ENCODE results near the gene RPTOR.

Gene RPTOR

DNA sequence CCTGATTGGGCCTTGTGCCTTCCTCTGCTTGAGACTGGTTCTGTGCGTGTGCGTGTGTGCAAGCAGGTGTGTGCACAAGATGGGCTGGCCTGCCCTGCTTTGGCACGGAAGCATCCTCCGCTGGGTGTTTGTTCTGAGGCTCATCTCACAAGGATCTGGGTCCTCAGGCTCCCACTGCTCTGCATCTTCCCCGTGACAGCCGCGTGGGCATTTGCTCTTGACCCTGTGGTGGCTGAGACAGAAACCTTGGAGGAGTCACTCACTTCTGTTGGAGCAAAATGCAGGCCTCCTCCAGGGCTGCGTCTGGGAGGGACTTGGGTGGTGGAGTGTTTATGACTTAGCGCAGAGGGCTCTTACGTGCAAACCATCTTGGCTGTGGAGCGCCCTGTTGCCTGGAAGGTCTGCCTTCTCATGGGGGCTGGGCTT is 119.2 kb downstream of the RPTOR start:
- Histone ChIP-seq H3K27me3 (replicated peaks; ENCODE audit: control insufficient read depth, insufficient read depth, low read length, poor library complexity, severe bottlenecking) (no peaks in the 10 kb centered on the region), H3K9me3 (ENCODE audit: control insufficient read depth, low read length) (no peaks in the 10 kb centered on the region), H3K4me1 (ENCODE audit: control insufficient read depth, insufficient read depth, low read length, poor library complexity, severe bottlenecking) (peaks cover 48% of the 10 kb centered on the region), H3K4me3 (ENCODE audit: insufficient read depth, low read depth, low read length, poor library complexity, severe bottlenecking) (peak overlapping the region; percentile 14), H3K36me3 (ENCODE audit: control insufficient read depth, insufficient read depth, low read length) (no peaks in the 10 kb centered on the region), H3K27ac (ENCODE audit: insufficient read depth, low read length, poor library complexity, severe bottlenecking) (peak overlapping the region; percentile 76)
- DNase-seq: no peak

DNA sequence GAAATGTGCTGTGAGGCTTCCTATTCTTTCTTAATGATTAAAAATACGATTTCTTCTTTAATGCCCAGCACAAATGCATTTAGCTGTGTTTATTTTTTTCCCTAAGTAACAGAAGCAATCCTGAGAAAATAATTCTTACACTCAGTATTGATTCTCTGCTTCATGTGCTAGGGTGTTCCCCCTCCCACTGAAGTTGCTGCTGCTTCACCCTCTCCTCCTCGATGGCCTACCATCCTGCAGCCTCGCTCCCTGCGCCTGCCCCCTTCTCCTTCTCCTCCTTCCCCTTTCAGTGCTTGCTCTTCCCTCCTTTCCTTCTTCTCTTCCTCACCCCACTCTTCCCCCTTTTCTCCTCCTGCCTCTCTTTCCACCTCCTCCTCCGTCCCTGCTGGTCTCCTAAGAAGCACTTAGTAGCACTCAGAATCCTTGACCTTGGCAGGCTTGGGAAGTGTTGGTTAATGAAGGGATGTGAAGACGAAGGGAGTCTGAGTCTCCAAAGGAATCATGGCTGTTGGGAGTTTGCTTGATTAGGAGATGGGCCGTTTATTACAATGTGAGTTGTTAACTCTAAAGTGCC is 119.7 kb downstream of the RPTOR start:
- H3K9me3 ChIP-seq (ENCODE audit: control insufficient read depth, low read length): no peaks in the 10 kb centered on the region
- H3K27ac ChIP-seq (ENCODE audit: insufficient read depth, low read length, poor library complexity, severe bottlenecking): peak overlapping the region; percentile 76
- peaks cover 48% of the 10 kb centered on the region for H3K4me1 ChIP-seq (ENCODE audit: control insufficient read depth, insufficient read depth, low read length, poor library complexity, severe bottlenecking)
- no peak for DNase-seq
- H3K27me3 ChIP-seq (replicated peaks; ENCODE audit: control insufficient read depth, insufficient read depth, low read length, poor library complexity, severe bottlenecking): no peaks in the 10 kb centered on the region
- no peak overlapping the region for H3K4me3 ChIP-seq (ENCODE audit: insufficient read depth, low read depth, low read length, poor library complexity, severe bottlenecking)
- H3K36me3 ChIP-seq (ENCODE audit: control insufficient read depth, insufficient read depth, low read length): no peaks in the 10 kb centered on the region

DNA sequence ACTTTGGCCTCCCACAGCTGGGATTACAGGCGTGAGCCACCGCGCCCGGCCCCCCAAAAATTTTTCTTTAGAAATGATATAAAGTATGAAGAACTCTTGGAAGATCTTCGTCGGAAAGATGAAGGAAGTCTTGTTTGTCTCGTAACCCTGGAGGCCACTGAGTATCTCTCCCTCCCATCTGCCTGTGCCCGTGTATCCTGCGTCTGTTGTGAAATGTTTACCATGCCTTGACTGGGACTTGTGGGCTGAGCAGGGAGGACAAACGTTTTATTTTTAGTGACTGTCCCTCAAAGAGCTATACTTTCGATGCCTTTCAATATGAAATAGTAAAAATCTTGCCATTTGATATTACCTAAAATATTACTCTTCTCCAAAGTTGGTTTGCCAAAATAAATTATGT is 121.2 kb downstream of the RPTOR start:
- Histone ChIP-seq H3K27me3 (replicated peaks; ENCODE audit: control insufficient read depth, insufficient read depth, low read length, poor library complexity, severe bottlenecking) (no peaks in the 10 kb centered on the region), H3K27ac (ENCODE audit: insufficient read depth, low read length, poor library complexity, severe bottlenecking) (no peak overlapping the region), H3K9me3 (ENCODE audit: control insufficient read depth, low read length) (no peaks in the 10 kb centered on the region), H3K4me3 (ENCODE audit: insufficient read depth, low read depth, low read length, poor library complexity, severe bottlenecking) (no peak overlapping the region), H3K36me3 (ENCODE audit: control insufficient read depth, insufficient read depth, low read length) (no peaks in the 10 kb centered on the region), H3K4me1 (ENCODE audit: control insufficient read depth, insufficient read depth, low read length, poor library complexity, severe bottlenecking) (peaks cover 48% of the 10 kb centered on the region)
- DNase-seq: no peak

DNA sequence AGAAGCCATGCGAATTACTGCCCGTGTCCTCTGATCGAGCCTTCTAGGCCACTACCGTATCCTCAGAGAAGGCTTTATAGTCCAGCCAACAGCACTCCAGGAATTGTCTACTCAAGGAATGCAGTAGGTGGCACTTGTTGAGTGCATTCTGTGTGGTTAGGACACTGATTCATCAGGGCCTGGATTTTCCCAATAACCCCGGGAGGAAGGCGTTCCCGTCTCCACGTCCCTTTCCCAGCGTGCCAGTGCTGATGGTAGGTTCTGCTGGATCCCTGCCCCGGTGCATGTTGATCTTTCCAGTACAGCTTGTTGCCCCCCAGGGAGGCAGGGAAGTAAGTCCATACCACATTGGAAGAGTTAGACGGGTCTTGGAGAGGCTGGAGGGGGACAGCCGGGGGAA is 122.2 kb downstream of the RPTOR start:
- Histone ChIP-seq H3K4me3 (ENCODE audit: insufficient read depth, low read depth, low read length, poor library complexity, severe bottlenecking) (no peak overlapping the region), H3K9me3 (ENCODE audit: control insufficient read depth, low read length) (no peaks in the 10 kb centered on the region), H3K27ac (ENCODE audit: insufficient read depth, low read length, poor library complexity, severe bottlenecking) (no peak overlapping the region), H3K27me3 (replicated peaks; ENCODE audit: control insufficient read depth, insufficient read depth, low read length, poor library complexity, severe bottlenecking) (no peaks in the 10 kb centered on the region), H3K4me1 (ENCODE audit: control insufficient read depth, insufficient read depth, low read length, poor library complexity, severe bottlenecking) (peaks cover 48% of the 10 kb centered on the region), H3K36me3 (ENCODE audit: control insufficient read depth, insufficient read depth, low read length) (no peaks in the 10 kb centered on the region)
- no peak for DNase-seq

DNA sequence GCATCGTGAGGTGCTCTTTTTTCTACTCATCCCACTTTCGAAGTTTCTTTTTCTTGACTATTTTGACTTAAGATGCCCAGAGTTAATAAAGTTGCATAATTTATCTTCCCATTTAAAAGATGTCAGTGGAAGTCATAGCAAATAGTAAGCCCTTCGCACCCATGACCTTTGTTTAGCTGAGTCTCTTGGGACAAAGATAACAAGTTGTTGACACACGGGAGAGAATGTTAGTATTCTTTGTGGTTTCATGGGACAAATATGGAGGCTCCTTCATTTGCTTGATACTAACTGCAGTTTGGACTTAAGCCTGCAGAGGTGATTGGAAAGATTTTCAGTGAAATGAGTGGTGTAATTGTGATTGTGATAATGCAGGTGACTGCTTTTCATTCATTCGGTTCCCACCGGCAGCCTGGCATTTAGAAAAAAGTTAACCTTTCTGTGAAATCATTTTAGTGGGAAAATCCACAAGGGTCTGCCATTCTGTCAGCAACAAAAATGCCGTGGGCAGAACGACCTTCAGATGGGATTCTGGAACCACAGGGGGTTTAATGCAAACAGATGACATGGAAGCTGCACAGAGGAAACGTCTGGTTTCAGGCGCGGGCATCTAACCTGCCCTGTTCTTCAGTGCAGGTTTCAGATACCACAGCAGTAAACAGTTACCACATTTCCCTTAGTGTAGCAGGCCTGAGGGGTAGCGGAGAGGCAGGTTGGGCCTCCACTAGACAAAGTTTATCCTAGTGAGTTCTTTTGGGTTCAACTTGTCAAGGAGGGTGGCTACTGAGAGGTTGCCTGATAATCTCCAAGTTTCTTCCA is 123.0 kb downstream of the RPTOR start:
- H3K9me3 ChIP-seq (ENCODE audit: control insufficient read depth, low read length): no peaks in the 10 kb centered on the region
- no peak overlapping the region for H3K27ac ChIP-seq (ENCODE audit: insufficient read depth, low read length, poor library complexity, severe bottlenecking)
- DNase-seq: no peak
- no peak overlapping the region for H3K4me3 ChIP-seq (ENCODE audit: insufficient read depth, low read depth, low read length, poor library complexity, severe bottlenecking)
- H3K27me3 ChIP-seq (replicated peaks; ENCODE audit: control insufficient read depth, insufficient read depth, low read length, poor library complexity, severe bottlenecking): no peaks in the 10 kb centered on the region
- no peaks in the 10 kb centered on the region for H3K36me3 ChIP-seq (ENCODE audit: control insufficient read depth, insufficient read depth, low read length)
- peaks cover 48% of the 10 kb centered on the region for H3K4me1 ChIP-seq (ENCODE audit: control insufficient read depth, insufficient read depth, low read length, poor library complexity, severe bottlenecking)

DNA sequence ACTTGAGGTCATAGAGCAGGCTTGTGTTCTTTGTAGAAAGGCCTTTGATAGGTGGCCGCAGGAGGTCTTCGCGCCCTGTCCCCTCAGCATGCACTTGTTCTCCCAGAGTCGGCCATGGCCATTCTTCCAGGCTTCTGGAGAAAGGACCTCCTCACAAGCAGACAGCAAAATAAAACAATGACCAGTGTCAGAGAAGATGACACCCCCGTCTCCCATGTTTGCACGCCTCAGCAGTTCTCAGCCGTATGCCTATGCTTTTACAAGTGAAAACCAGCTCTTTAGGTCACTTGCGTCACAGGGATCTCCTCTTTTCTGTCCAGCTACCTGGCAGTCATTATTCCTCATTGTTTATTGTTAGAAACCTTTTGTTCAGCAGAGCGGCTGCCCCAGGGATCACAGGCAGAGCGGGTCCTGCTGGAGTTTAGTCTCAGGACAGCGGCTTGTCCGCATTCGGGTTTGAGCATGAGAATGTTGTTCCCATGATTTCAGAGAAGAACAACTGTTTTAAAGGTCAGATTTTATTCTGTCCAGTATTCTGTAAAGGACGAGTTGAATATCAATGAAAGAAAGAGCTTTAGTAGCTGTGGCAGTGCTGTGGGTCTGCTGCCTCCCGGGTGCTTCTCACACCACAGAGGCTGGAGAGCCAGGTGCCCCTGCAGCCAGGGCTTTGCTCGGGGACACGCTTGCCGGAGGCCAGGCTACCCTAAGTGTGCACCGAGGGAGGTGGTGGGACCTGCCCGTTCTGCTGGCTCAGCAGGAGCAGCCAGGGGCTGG is 123.9 kb downstream of the RPTOR start:
- no peak overlapping the region for H3K4me3 ChIP-seq (ENCODE audit: insufficient read depth, low read depth, low read length, poor library complexity, severe bottlenecking)
- no peaks in the 10 kb centered on the region for H3K27me3 ChIP-seq (replicated peaks; ENCODE audit: control insufficient read depth, insufficient read depth, low read length, poor library complexity, severe bottlenecking)
- DNase-seq: no peak
- H3K27ac ChIP-seq (ENCODE audit: insufficient read depth, low read length, poor library complexity, severe bottlenecking): peak overlapping the region; percentile 12
- peaks cover 52% of the 10 kb centered on the region for H3K4me1 ChIP-seq (ENCODE audit: control insufficient read depth, insufficient read depth, low read length, poor library complexity, severe bottlenecking)
- no peaks in the 10 kb centered on the region for H3K36me3 ChIP-seq (ENCODE audit: control insufficient read depth, insufficient read depth, low read length)
- no peaks in the 10 kb centered on the region for H3K9me3 ChIP-seq (ENCODE audit: control insufficient read depth, low read length)

DNA sequence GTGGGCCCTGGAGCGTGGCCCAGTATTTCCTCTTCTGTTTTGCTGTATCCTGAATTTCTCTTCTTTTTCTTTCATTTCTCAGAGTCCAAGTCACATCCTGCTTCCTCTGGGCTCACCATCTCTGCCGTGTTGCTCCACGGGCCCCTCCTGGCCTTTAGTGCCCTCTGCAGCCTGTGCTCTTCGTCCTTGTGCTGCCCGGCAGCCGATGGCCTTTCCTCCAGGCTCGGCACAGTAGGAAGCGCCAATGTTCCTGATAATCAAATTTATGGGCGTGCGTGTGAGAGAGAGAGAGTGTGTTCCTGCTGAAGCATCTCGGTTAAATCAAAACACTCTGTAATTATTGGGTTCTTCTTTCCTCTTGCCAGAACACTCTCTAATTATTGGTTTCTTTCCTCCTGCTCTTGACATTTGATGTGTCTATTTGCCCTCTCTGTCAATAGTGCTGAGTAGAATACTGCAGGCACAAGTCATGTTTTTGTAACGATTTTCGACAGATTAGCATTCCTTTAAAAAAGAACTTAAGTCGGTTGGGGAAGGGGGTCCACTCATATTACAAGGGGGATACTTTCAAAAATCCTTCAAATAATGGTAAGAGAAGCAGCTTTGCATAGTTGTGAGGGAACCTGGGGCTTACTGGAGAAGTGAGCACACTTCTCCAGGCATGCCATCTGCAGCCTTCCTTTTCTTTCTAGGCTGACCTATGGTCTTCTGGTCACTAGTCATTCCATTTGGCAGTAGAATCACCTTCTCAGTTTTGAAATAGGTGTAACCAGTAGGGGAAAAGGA is 126.6 kb downstream of the RPTOR start:
- Histone ChIP-seq H3K9me3 (ENCODE audit: control insufficient read depth, low read length) (no peaks in the 10 kb centered on the region), H3K36me3 (ENCODE audit: control insufficient read depth, insufficient read depth, low read length) (no peaks in the 10 kb centered on the region), H3K4me1 (ENCODE audit: control insufficient read depth, insufficient read depth, low read length, poor library complexity, severe bottlenecking) (peaks cover 39% of the 10 kb centered on the region), H3K4me3 (ENCODE audit: insufficient read depth, low read depth, low read length, poor library complexity, severe bottlenecking) (no peak overlapping the region), H3K27me3 (replicated peaks; ENCODE audit: control insufficient read depth, insufficient read depth, low read length, poor library complexity, severe bottlenecking) (no peaks in the 10 kb centered on the region), H3K27ac (ENCODE audit: insufficient read depth, low read length, poor library complexity, severe bottlenecking) (no peak overlapping the region)
- no peak for DNase-seq

DNA sequence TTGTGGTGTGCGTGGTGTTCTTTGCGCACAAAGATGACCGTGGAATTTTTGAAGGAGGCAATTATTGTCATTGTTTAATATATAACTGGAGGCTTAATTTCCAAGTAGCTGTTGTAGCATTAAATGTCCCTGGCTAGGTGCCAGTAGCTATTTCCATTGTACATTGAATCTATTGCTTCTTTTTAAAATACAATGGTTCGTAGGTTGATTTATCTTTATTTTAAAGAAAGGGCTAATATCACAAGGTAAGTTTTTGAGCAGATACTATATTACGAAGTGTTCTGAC is 127.1 kb downstream of the RPTOR start:
- no peak for DNase-seq
- no peaks in the 10 kb centered on the region for H3K9me3 ChIP-seq (ENCODE audit: control insufficient read depth, low read length)
- peaks cover 34% of the 10 kb centered on the region for H3K4me1 ChIP-seq (ENCODE audit: control insufficient read depth, insufficient read depth, low read length, poor library complexity, severe bottlenecking)
- H3K4me3 ChIP-seq (ENCODE audit: insufficient read depth, low read depth, low read length, poor library complexity, severe bottlenecking): no peak overlapping the region
- no peaks in the 10 kb centered on the region for H3K27me3 ChIP-seq (replicated peaks; ENCODE audit: control insufficient read depth, insufficient read depth, low read length, poor library complexity, severe bottlenecking)
- H3K36me3 ChIP-seq (ENCODE audit: control insufficient read depth, insufficient read depth, low read length): no peaks in the 10 kb centered on the region
- no peak overlapping the region for H3K27ac ChIP-seq (ENCODE audit: insufficient read depth, low read length, poor library complexity, severe bottlenecking)

DNA sequence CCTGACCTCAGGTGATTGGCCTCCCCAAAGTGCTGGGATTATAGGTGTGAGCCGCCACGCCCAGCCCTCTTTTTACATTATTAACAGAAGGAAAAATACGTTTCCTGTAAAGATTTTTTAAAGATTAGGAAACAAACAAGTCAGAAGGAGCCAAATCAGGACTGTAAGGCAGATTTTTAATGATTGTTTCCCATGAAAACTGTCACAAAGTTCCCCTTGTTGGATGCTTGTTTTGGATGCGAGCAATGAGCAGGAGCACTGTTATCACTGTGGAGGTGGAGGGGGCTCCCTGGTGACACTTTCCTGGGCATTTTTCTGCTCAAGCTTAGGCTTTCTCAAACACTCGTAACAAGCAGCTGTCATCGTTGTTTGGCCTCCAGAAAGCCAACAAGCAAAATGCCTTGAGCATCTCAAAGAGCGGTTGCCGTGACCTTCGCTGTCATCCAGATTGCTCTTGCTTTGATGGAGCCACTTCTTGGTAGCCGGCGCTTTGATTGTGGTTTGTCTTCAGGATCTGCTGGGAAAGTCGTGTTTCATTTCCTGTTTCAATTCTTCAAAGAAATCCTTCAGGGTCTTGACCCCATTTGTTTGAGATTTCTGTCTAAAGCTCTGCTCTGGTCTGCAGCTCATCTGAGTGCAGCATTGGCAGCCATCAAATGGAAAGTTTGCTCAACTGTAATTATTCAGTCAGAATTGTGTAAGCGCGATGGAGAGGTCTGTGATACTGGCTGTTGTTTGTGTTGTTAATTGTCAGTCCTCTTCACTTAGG is 128.7 kb downstream of the RPTOR start:
- no peak overlapping the region for H3K27ac ChIP-seq (ENCODE audit: insufficient read depth, low read length, poor library complexity, severe bottlenecking)
- DNase-seq: no peak

More for the DNA sequence above, 128.7 kb downstream of the RPTOR start:
- H3K27me3 ChIP-seq (replicated peaks; ENCODE audit: control insufficient read depth, insufficient read depth, low read length, poor library complexity, severe bottlenecking): no peaks in the 10 kb centered on the region
- H3K4me1 ChIP-seq (ENCODE audit: control insufficient read depth, insufficient read depth, low read length, poor library complexity, severe bottlenecking): peaks cover 18% of the 10 kb centered on the region
- no peak overlapping the region for H3K4me3 ChIP-seq (ENCODE audit: insufficient read depth, low read depth, low read length, poor library complexity, severe bottlenecking)
- no peaks in the 10 kb centered on the region for H3K36me3 ChIP-seq (ENCODE audit: control insufficient read depth, insufficient read depth, low read length)
- H3K9me3 ChIP-seq (ENCODE audit: control insufficient read depth, low read length): no peaks in the 10 kb centered on the region

All from effector memory CD4-positive, alpha-beta T cell (primary cell).